H1 (cell line): Measurements from ENCODE around the gene RIPOR3. TPM values are rescaled to one million over a fixed set of nuclear protein-coding genes. Genes with fewer than 3 reads are reported as not detected.

Experiments used
- CTCF ChIA-PET: fragments of 300-600 bp; sonication (Branson Sonifier 250); formaldehyde crosslinking; loops from one replicate; lab custom pipeline; 2021; ENCODE audit not compliant: partially characterized antibody; lab: Charles Lee
- POLR2A ChIA-PET: fragments of 300-600 bp; sonication (Branson Sonifier 250); formaldehyde crosslinking; loops from one replicate; lab custom pipeline; 2021; ENCODE audit warnings: inconsistent platforms; ENCODE audit not compliant: partially characterized antibody; lab: Charles Lee
- DNase-seq, 2 experiments: peaks; one replicate each; pipeline versions ENCODE4 v3.0.0 to v3.0.0-alpha.2; 2010 to 2022; ENCODE audit warnings: low spot score in 2 of 2, low read depth in 1 of 2, mixed read lengths in 1 of 2
- FAIRE-seq: peaks from 2 replicates; lab custom pipeline; 2011; peaks lifted over from hg19 to GRCh38; lab: Jason Lieb, UNC
- H2AFZ ChIP-seq: 2 replicates; pipeline ENCODE4 v1.8.1; 2012; ENCODE audit warnings: low read length, inconsistent platforms
- H2AK5ac ChIP-seq: 2 replicates; pipeline ENCODE4 v1.6.1; 2013; ENCODE audit warnings: low read depth, low read length
- H2BK120ac ChIP-seq: replicated peaks from 2 replicates; pipeline ENCODE3; 2013; ENCODE audit warnings: low read depth, low read length, inconsistent platforms
- H2BK12ac ChIP-seq: 2 replicates; pipeline ENCODE4 v1.6.1; 2013; ENCODE audit warnings: low read depth, low read length
- H2BK15ac ChIP-seq: 2 replicates; pipeline ENCODE4 v1.6.1; 2013; ENCODE audit warnings: low read length
- H2BK20ac ChIP-seq: 2 replicates; pipeline ENCODE4 v1.6.1; 2013; ENCODE audit warnings: low read length
- H2BK5ac ChIP-seq: 2 replicates; pipeline ENCODE4 v1.6.1; 2013; ENCODE audit warnings: low read depth, low read length
- H3K14ac ChIP-seq: 2 replicates; pipeline ENCODE4 v1.6.1; 2013; ENCODE audit warnings: inconsistent platforms; ENCODE audit not compliant: insufficient read length
- H3K18ac ChIP-seq: 2 replicates; pipeline ENCODE4 v1.6.1; 2013; ENCODE audit warnings: low read length; ENCODE audit errors: extremely low read depth
- H3K23ac ChIP-seq: 2 replicates; pipeline ENCODE4 v1.6.1; 2013; ENCODE audit warnings: inconsistent platforms; ENCODE audit not compliant: insufficient read length
- H3K23me2 ChIP-seq: 2 replicates; pipeline ENCODE4 v1.6.1; 2013; ENCODE audit warnings: low read depth, low read length
- H3K27ac ChIP-seq: 2 replicates; pipeline ENCODE4 v1.6.1; 2011; ENCODE audit warnings: low read depth, low read length, inconsistent platforms
- H3K27me3 ChIP-seq, 4 experiments: replicated peaks in 1 of 4; 1 replicate in 1 of 4; 2 replicates in 3 of 4; pipeline versions ENCODE4 v1.6.1 to v1.8.1; 2011 to 2013; ENCODE audit warnings: low read length in 3 of 4, mild to moderate bottlenecking in 3 of 4, inconsistent platforms in 2 of 4, mixed read lengths in 2 of 4, moderate library complexity in 1 of 4; ENCODE audit not compliant: control insufficient read depth in 3 of 4, insufficient read depth in 3 of 4; ENCODE audit errors: extremely low read depth in 1 of 4
- H3K36me3 ChIP-seq, 4 experiments: 2 replicates each; pipeline versions ENCODE4 v1.6.1 to v1.8.1; 2011 to 2013; ENCODE audit warnings: mild to moderate bottlenecking in 4 of 4, low read length in 3 of 4, moderate library complexity in 2 of 4, control low read depth in 1 of 4, inconsistent platforms in 1 of 4; ENCODE audit not compliant: insufficient read depth in 4 of 4, control insufficient read depth in 2 of 4
- H3K4ac ChIP-seq: replicated peaks from 2 replicates; pipeline ENCODE3; 2013; ENCODE audit warnings: low read length, low read depth, mixed read lengths, inconsistent platforms; ENCODE audit not compliant: insufficient read length
- H3K4me1 ChIP-seq, 4 experiments: replicated peaks in 1 of 4; 1 replicate in 1 of 4; 2 replicates in 3 of 4; pipeline versions ENCODE4 v1.6.1 to v1.8.1; 2011 to 2013; ENCODE audit warnings: low read length in 3 of 4, inconsistent platforms in 2 of 4, mixed read lengths in 1 of 4; ENCODE audit not compliant: insufficient read depth in 4 of 4, control insufficient read depth in 3 of 4
- H3K4me2 ChIP-seq, 2 experiments: 2 replicates each; pipeline versions ENCODE4 v1.6.1 to v1.8.1; 2011 to 2013; ENCODE audit warnings: low read depth in 2 of 2, low read length in 2 of 2, control low read depth in 1 of 2, inconsistent platforms in 1 of 2, mild to moderate bottlenecking in 1 of 2; ENCODE audit not compliant: insufficient read depth in 1 of 2
- H3K4me3 ChIP-seq, 4 experiments: fragments of 200-600, 300-600 bp in 1 of 4; sonication (generic), shearing (Covaris generic), sonication (Bioruptor Twin) in 1 of 4; 2 replicates each; pipeline versions ENCODE4 v1.5.1 to v1.8.1; 2011 to 2016; ENCODE audit warnings: low read length in 4 of 4, low read depth in 3 of 4, control low read depth in 2 of 4, inconsistent platforms in 2 of 4, mild to moderate bottlenecking in 2 of 4, mixed read lengths in 1 of 4, moderate library complexity in 1 of 4; ENCODE audit not compliant: insufficient read depth in 2 of 4; ENCODE audit errors: extremely low read depth in 1 of 4
- H3K56ac ChIP-seq: replicated peaks from 2 replicates; pipeline ENCODE3; 2013; ENCODE audit warnings: low read depth, mild to moderate bottlenecking, mixed read lengths, low read length, inconsistent platforms; ENCODE audit not compliant: insufficient read length
- H3K79me1 ChIP-seq: 2 replicates; pipeline ENCODE4 v1.6.1; 2013; ENCODE audit warnings: low read depth, low read length, control low read depth
- H3K79me2 ChIP-seq, 2 experiments: 2 replicates each; pipeline versions ENCODE4 v1.6.1 to v1.8.1; 2012 to 2013; ENCODE audit warnings: low read length in 2 of 2, mild to moderate bottlenecking in 2 of 2, inconsistent platforms in 1 of 2; ENCODE audit not compliant: insufficient read depth in 2 of 2, control insufficient read depth in 1 of 2
- H3K9ac ChIP-seq, 4 experiments: replicated peaks in 1 of 4; 1 replicate in 1 of 4; 2 replicates in 3 of 4; pipeline versions ENCODE4 v1.6.1 to v1.8.1; 2011 to 2013; ENCODE audit warnings: low read depth in 3 of 4, low read length in 3 of 4, control low read depth in 2 of 4, mild to moderate bottlenecking in 2 of 4, moderate library complexity in 2 of 4, inconsistent platforms in 1 of 4; ENCODE audit errors: extremely low read depth in 1 of 4
- H3K9me3 ChIP-seq, 2 experiments: 2 replicates each; pipeline versions ENCODE4 v1.6.1 to v1.8.1; 2012 to 2013; ENCODE audit warnings: mild to moderate bottlenecking in 2 of 2, moderate library complexity in 2 of 2, control low read depth in 1 of 2, inconsistent platforms in 1 of 2, low read depth in 1 of 2, low read length in 1 of 2, mixed read lengths in 1 of 2; ENCODE audit not compliant: insufficient read depth in 2 of 2
- H4K20me1 ChIP-seq, 2 experiments: replicated peaks in 1 of 2; 2 replicates each; pipeline versions ENCODE3 to v1.8.1; 2011 to 2013; ENCODE audit warnings: inconsistent platforms in 2 of 2, low read length in 2 of 2, mild to moderate bottlenecking in 1 of 2; ENCODE audit not compliant: insufficient read depth in 2 of 2, control insufficient read depth in 1 of 2
- H4K5ac ChIP-seq: 2 replicates; pipeline ENCODE4 v1.6.1; 2013; ENCODE audit warnings: low read length, low read depth, mixed read lengths, inconsistent platforms; ENCODE audit not compliant: insufficient read length
- H4K8ac ChIP-seq: 2 replicates; pipeline ENCODE4 v1.8.0; 2013; ENCODE audit warnings: mild to moderate bottlenecking, moderate library complexity, low read length, inconsistent platforms; ENCODE audit not compliant: insufficient read depth; ENCODE audit errors: extremely low read depth
- H4K91ac ChIP-seq: replicated peaks from 2 replicates; pipeline ENCODE3; 2013; ENCODE audit warnings: low read length, mixed read lengths, inconsistent platforms; ENCODE audit not compliant: insufficient read length
- CHD1 ChIP-seq: IDR thresholded peaks from 2 replicates; pipeline ENCODE4 v1.6.1; 2012; ENCODE audit warnings: low read depth, low read length, improper control_type of control experiment
- WGBS, 2 experiments: shearing (Covaris generic) in 1 of 2; methylation state at CpG; one replicate each; pipeline versions ENCODE4 v1.1.6 to v1.1.7; 2013 to 2015; ENCODE audit warnings: low lambda C conversion rate in 2 of 2, mixed read lengths in 2 of 2, inconsistent platforms in 1 of 2, low coverage in 1 of 2, missing lambda C conversion rate in 1 of 2; ENCODE audit not compliant: insufficient replicate concordance in 2 of 2, insufficient coverage in 1 of 2, insufficient read length in 1 of 2; ENCODE audit errors: extremely low coverage in 1 of 2, missing lambda C conversion rate in 1 of 2; 5-methylcytosine and 5-hydroxymethylcytosine counted together
- polyA plus RNA-seq, 7 experiments: library from polyadenylated mRNA; depleted of rRNA in 3 of 7; stranded (reverse) in 5 of 7; unstranded in 2 of 7; fragments of >200 nt in 5 of 7; fragments of 200-250 nt in 2 of 7; gene quantifications; 1 replicate in 5 of 7; 2 replicates in 1 of 7; 4 replicates in 1 of 7; pipeline versions ENCODE4 v1.2.1 to v1.2.3, GENCODE V29; 2011 to 2013; ENCODE audit warnings: missing spikeins in 2 of 7, mixed read lengths in 2 of 7
- total RNA-seq: library from RNA; stranded (reverse); fragmentation: NEBNext Ultra II Directional; extraction: Animal tissue kit (Norgen Biotek cat#: 25700); gene quantifications from 2 replicates; pipeline ENCODE4 v1.2.1, GENCODE V29; 2021

RIPOR3 gene
- total and polyA plus RNA-seq, 2 of the 8 experiments (the other 6 are each of a cell fraction or from before 2014, with no cell fraction given), result 3.6 to 4.5 TPM

GRCh38 chr20:50541606-50542041, 149.7 kb downstream of the RIPOR3 start:
- H2BK120ac ChIP-seq, result no peak overlapping the region
- POLR2A ChIA-PET, result interaction anchor here (2.0 kb wide), 1 partner anchor 31 kb away, joined by 5 read pairs; the partner anchor contains the start of gene PTPN1

More at GRCh38 chr20:50541606-50542041, 149.7 kb downstream of the RIPOR3 start:
- Histone ChIP-seq H3K23me2 (no peaks in the 10 kb centered on the region), H3K27me3 (no peaks in the 10 kb centered on the region), H2BK5ac (no peak overlapping the region), H4K8ac (no peak overlapping the region), H3K23ac (no peak overlapping the region), H2AFZ (no peak overlapping the region), H3K14ac (no peak overlapping the region), H2BK15ac (no peak overlapping the region), H2BK20ac (no peak overlapping the region), H3K27ac (no peak overlapping the region), H3K9ac (no peak overlapping the region), H3K36me3 (no peaks in the 10 kb centered on the region), H3K4me1 (peaks cover 0 to 6% (median 3%) of the 10 kb centered on the region in 4 experiments; a peak in 3 of 7 replicates), H3K4me2 (no peak overlapping the region), H3K18ac (no peak overlapping the region), H4K5ac (no peak overlapping the region), H3K4me3 (no peak overlapping the region), H3K56ac (no peak overlapping the region), H3K79me2 (peaks cover 5 to 39% of the 10 kb centered on the region in 2 experiments; a peak in 2 of 4 replicates), H4K91ac (no peak overlapping the region), H3K79me1 (peaks cover 6% of the 10 kb centered on the region), H2AK5ac (no peak overlapping the region), H3K4ac (no peak overlapping the region), H3K9me3 (no peaks in the 10 kb centered on the region), H2BK12ac (no peak overlapping the region), H4K20me1 (peaks cover 5 to 7% of the 10 kb centered on the region in 2 experiments)
- no peak for TF ChIP-seq CHD1
- DNase-seq (no peak), FAIRE-seq (no peak)
- CTCF ChIA-PET, result interaction anchor here (0.8 to 2.3 kb wide), 2 partner anchors 34 to 38 kb away, joined by 3 to 6 read pairs; no protein-coding TSS in a partner anchor
- WGBS, 2 experiments, result 94% methylated on average over 5 of the region's 5 CpGs; no CpG with 5 or more reads in 1 of the 2 experiments
